Lower leg skin (tissue), 4 donors: ENCODE measurements around the gene ATP9B. TPM values are rescaled to one million over a fixed set of nuclear protein-coding genes. Genes with fewer than 3 reads are reported as not detected.
A peak's percentile ranks its signal among the peaks of the same experiment; 100 is the strongest.

Experiments used
- DNase-seq, 2 donors: peaks; one replicate each; pipeline ENCODE4 v3.0.0-alpha.2; 2019; ENCODE audit warnings: low spot score in 2 of 2
- H3K4me3 ChIP-seq: fragments of 200-600 bp; sonication (generic); 2 replicates; pipeline ENCODE4 v1.5.1; 2017; ENCODE audit warnings: mild to moderate bottlenecking, low read depth; ENCODE audit not compliant: poor library complexity, severe bottlenecking
- CTCF ChIP-seq, 3 donors: fragments of 450-650 bp; IDR thresholded peaks; one replicate each; pipeline ENCODE4 v1.5.1; 2016; ENCODE audit warnings: antibody characterized with exemption in 3 of 3, mild to moderate bottlenecking in 3 of 3, moderate library complexity in 2 of 3
- POLR2A ChIP-seq, 2 donors: fragments of 450-650 bp; IDR thresholded peaks; one replicate each; pipeline ENCODE4 v1.6.1; 2016 to 2017; ENCODE audit warnings: antibody characterized with exemption in 2 of 2, mild to moderate bottlenecking in 1 of 2, moderate library complexity in 1 of 2
- WGBS, 2 donors: methylation state at CpG; one replicate each; pipeline ENCODE4 v1.1.5; 2018; 5-methylcytosine and 5-hydroxymethylcytosine counted together
- intact Hi-C: fragments of 100-400 bp; cut with DNase I; formaldehyde crosslinking; loops from one replicate; pipeline ENCODE4 v1.15.0; 2023; ENCODE audit warnings: low total_unique reads
- total RNA-seq, 4 donors: library from RNA; depleted of rRNA; stranded (reverse); fragments of >200 nt; gene quantifications; one replicate each; pipeline ENCODE4 v1.1.0, GENCODE V29; 2016

The ATP9B gene
- total RNA-seq, 4 donors from 2014 or later = 19.9 to 39.9 (median 26.0) TPM

- WGBS, 2 donors = 84 to 87% methylated on average over 10 of the region's 10 CpGs
- DNase-seq = no peak
- H3K4me3 ChIP-seq = no peak overlapping the region
- TF ChIP-seq POLR2A (IDR thresholded peaks at IDR 0.05) (no peak), CTCF (IDR thresholded peaks at IDR 0.05) (no peak)
- intact Hi-C loops = no loop called here
Observed at GRCh38 chr18:79195716-79196683, 126.8 kb downstream of the ATP9B start.

DNA sequence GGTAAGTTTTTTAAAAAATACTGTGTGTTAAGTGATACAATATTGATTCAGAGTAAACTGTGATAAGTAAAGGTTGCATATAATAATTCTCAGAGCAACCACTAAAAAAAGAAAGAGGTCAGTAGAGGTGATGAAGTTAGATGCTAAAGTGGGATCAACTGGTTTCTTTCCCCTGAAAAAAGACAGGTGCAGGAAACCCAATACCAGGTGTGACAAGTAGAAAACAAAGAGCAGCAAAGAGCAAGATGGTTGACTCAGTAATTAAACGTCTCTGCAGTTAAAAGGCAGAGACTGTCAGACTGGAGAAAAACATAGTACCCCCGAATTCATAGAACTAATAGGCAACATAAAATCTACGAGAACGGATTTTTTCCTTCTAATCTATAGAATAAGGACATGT is 128.3 kb downstream of the ATP9B start:
- TF ChIP-seq POLR2A (IDR thresholded peaks at IDR 0.05) (no peak), CTCF (IDR thresholded peaks at IDR 0.05) (no peak)
- no peak overlapping the region for H3K4me3 ChIP-seq
- no peak for DNase-seq
- intact Hi-C loops = no loop called here
- 93 to 94% methylated on average over 4 of the region's 4 CpGs for WGBS, 2 donors

- no peak for DNase-seq
- 56 to 64% methylated on average over 7 of the region's 7 CpGs for WGBS, 2 donors
- TF ChIP-seq POLR2A (IDR thresholded peaks at IDR 0.05) (no peak), CTCF (IDR thresholded peaks at IDR 0.05) (no peak)
- intact Hi-C loops = no loop called here
- no peak overlapping the region for H3K4me3 ChIP-seq
Observed at GRCh38 chr18:79199691-79200374, 130.6 kb downstream of the ATP9B start.

DNA sequence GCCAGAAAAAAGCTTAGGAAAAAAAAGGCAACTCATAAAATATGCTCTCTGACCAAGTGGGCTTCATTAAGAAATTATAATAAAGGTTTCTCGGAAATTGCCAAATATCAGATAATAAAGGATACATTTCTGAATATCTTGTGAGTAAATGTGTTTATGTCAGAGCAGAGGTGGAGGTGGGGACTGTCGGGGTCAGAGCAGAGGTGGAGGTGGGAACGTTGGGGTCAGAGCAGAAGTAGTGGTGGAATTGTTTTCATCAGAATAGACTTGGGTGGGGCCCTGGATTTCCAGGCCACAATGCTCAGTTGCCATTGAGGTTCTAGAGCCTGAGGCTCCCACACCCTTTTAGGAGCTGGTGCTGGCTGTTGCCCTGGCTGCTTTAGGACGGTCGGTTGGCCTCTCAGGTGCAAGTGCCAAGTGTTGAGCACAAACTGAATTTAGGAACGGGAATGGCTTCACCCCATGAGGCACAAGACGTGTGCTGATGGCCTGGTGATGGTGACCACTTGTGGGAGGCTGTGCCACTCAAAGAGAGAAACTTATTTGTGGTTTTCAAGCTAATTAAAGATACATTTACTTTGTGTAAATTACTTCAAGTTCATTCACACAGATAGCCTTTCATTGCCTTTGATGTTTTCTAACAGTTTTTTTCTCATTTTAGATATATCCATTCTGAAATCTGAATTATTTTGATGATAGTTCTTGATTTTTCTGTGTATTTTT is 131.5 kb downstream of the ATP9B start:
- intact Hi-C loops = no loop called here
- no peak overlapping the region for H3K4me3 ChIP-seq
- DNase-seq = peak in 1 of 2 donors; percentile 64
- WGBS, 2 donors = 62 to 72% methylated on average over 7 of the region's 7 CpGs
- no peak for TF ChIP-seq CTCF (IDR thresholded peaks at IDR 0.05)
- no peak for TF ChIP-seq POLR2A (IDR thresholded peaks at IDR 0.05)

DNA sequence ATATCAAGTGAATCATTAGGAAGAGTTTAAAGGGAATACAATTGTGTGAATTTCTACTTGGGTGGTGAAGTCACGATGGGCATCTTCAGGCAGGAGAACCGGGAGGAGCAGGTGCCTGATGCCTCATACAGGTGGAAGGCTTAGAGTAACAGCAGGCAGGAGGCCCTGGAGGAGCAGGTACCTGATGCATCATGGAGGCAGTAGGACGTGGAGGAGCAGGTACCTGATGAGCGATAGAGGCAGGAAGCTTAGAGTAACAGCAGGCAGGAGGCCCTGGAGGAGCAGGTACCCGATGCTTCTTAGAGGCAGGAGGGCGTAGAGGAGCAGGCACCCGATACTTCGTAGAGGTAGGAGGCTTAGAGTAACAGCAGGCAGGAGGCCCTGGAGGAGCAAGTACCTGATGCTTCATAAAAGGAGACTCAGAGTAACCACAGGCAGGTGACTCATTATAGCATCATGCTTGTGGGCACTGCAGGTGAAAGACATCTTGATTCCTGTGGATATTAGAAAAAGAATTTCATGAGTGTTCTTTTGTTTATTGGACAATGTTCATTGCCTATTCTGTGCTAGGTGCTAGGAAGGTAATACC is 133.9 kb downstream of the ATP9B start:
- WGBS, 2 donors = 81 to 88% methylated on average over 8 of the region's 8 CpGs
- TF ChIP-seq CTCF (IDR thresholded peaks at IDR 0.05) = no peak
- TF ChIP-seq POLR2A (IDR thresholded peaks at IDR 0.05) = no peak
- intact Hi-C loops = no loop called here
- DNase-seq = peak in 1 of 2 donors; percentile 71
- no peak overlapping the region for H3K4me3 ChIP-seq
